ENCODE results near the gene LCE1D. TPM values are rescaled to one million over a fixed set of nuclear protein-coding genes. Genes with fewer than 3 reads are reported as not detected.

The LCE1D gene
- total RNA-seq, 1 donor from 2014 or later: not detected

- Mint-ChIP-seq H3K4me3 (ENCODE audit: unreplicated experiment) (no peak overlapping the region), H3K36me3 (ENCODE audit: low read depth, unreplicated experiment) (no peaks in the 10 kb centered on the region), H3K27ac (ENCODE audit: unreplicated experiment) (no peak overlapping the region), H3K9me3 (ENCODE audit: unreplicated experiment) (no peaks in the 10 kb centered on the region), H3K4me1 (ENCODE audit: unreplicated experiment) (peaks cover 3% of the 10 kb centered on the region), H3K27me3 (ENCODE audit: unreplicated experiment) (no peaks in the 10 kb centered on the region)
- DNase-seq (ENCODE audit: low spot score): no peak
- no peak for TF ChIP-seq CTCF (IDR thresholded peaks at IDR 0.05; ENCODE audit: unreplicated experiment)
These were observed 28.4 kb downstream of the LCE1D start for GRCh38 chr1:152824964-152825363.

- Mint-ChIP-seq H3K27me3 (ENCODE audit: unreplicated experiment) (no peaks in the 10 kb centered on the region), H3K9me3 (ENCODE audit: unreplicated experiment) (no peaks in the 10 kb centered on the region), H3K4me1 (ENCODE audit: unreplicated experiment) (peaks cover 3% of the 10 kb centered on the region), H3K4me3 (ENCODE audit: unreplicated experiment) (no peak within 1 kb of the TSS), H3K27ac (ENCODE audit: unreplicated experiment) (no peak within 1 kb of the TSS), H3K36me3 (ENCODE audit: low read depth, unreplicated experiment) (no peaks in the 10 kb centered on the region)
- DNase-seq (ENCODE audit: low spot score): no peak
- no peak for TF ChIP-seq CTCF (IDR thresholded peaks at IDR 0.05; ENCODE audit: unreplicated experiment)
These were observed 30.7 kb downstream of the LCE1D start, which contains the start of gene LCE1A for GRCh38 chr1:152827173-152827572. Gene LCE1A, plus strand, starts transcription at chr1:152827473. Its CDS starts 0 bp downstream, at chr1:152827473.

GRCh38 chr1:152836870-152837269 is 40.3 kb downstream of the LCE1D start:
- no peak for DNase-seq (ENCODE audit: low spot score)
- no peak overlapping the region for H3K4me3 Mint-ChIP-seq (ENCODE audit: unreplicated experiment)
- peaks cover 1% of the 10 kb centered on the region for H3K27me3 Mint-ChIP-seq (ENCODE audit: unreplicated experiment)
- no peak for TF ChIP-seq CTCF (IDR thresholded peaks at IDR 0.05; ENCODE audit: unreplicated experiment)
- H3K9me3 Mint-ChIP-seq (ENCODE audit: unreplicated experiment): no peaks in the 10 kb centered on the region
- no peak overlapping the region for H3K27ac Mint-ChIP-seq (ENCODE audit: unreplicated experiment)
- no peaks in the 10 kb centered on the region for H3K36me3 Mint-ChIP-seq (ENCODE audit: low read depth, unreplicated experiment)
- H3K4me1 Mint-ChIP-seq (ENCODE audit: unreplicated experiment): no peaks in the 10 kb centered on the region

GRCh38 chr1:152842556-152842955 is 46.0 kb downstream of the LCE1D start, which contains the start of gene LCE6A:
Gene LCE6A, plus strand, starts transcription at chr1:152842856. Its CDS starts 665 bp downstream, at chr1:152843521.
- Mint-ChIP-seq H3K27ac (ENCODE audit: unreplicated experiment) (no peak within 1 kb of the TSS), H3K4me1 (ENCODE audit: unreplicated experiment) (no peaks in the 10 kb centered on the region), H3K4me3 (ENCODE audit: unreplicated experiment) (no peak within 1 kb of the TSS), H3K27me3 (ENCODE audit: unreplicated experiment) (peaks cover 1% of the 10 kb centered on the region), H3K9me3 (ENCODE audit: unreplicated experiment) (no peaks in the 10 kb centered on the region), H3K36me3 (ENCODE audit: low read depth, unreplicated experiment) (no peaks in the 10 kb centered on the region)
- TF ChIP-seq CTCF (IDR thresholded peaks at IDR 0.05; ENCODE audit: unreplicated experiment): no peak
- no peak for DNase-seq (ENCODE audit: low spot score)

Other genes with a start within 250 kb of the LCE1D start
- not detected for gene LCE3E, start 229.9 kb upstream of the LCE1D start, total RNA-seq (ENCODE audit: unreplicated experiment)
- not detected for gene LCE3D, start 216.2 kb upstream of the LCE1D start, total RNA-seq (ENCODE audit: unreplicated experiment)
- gene LCE3C, start 196.5 kb upstream of the LCE1D start, total RNA-seq (ENCODE audit: unreplicated experiment): not detected
- gene LCE3B, start 182.9 kb upstream of the LCE1D start, total RNA-seq (ENCODE audit: unreplicated experiment): not detected
- not detected for gene LCE3A, start 173.6 kb upstream of the LCE1D start, total RNA-seq (ENCODE audit: unreplicated experiment)
- gene LCE2D, start 133.3 kb upstream of the LCE1D start, total RNA-seq (ENCODE audit: unreplicated experiment): not detected
- not detected for gene LCE2C, start 121.4 kb upstream of the LCE1D start, total RNA-seq (ENCODE audit: unreplicated experiment)
- not detected for gene LCE2B, start 110.6 kb upstream of the LCE1D start, total RNA-seq (ENCODE audit: unreplicated experiment)
- gene LCE2A, start 98.4 kb upstream of the LCE1D start, total RNA-seq (ENCODE audit: unreplicated experiment): not detected
- gene LCE4A, start 88.6 kb upstream of the LCE1D start, total RNA-seq (ENCODE audit: unreplicated experiment): not detected
- not detected for gene KPRP, start 38.7 kb upstream of the LCE1D start, total RNA-seq (ENCODE audit: unreplicated experiment)
- not detected for gene LCE1F, start 21.6 kb upstream of the LCE1D start, total RNA-seq (ENCODE audit: unreplicated experiment)
- not detected for gene LCE1E, start 10.5 kb upstream of the LCE1D start, total RNA-seq (ENCODE audit: unreplicated experiment)
- gene LCE1C, start 9.9 kb downstream of the LCE1D start, total RNA-seq (ENCODE audit: unreplicated experiment): not detected
- not detected for gene LCE1B, start 15.2 kb downstream of the LCE1D start, total RNA-seq (ENCODE audit: unreplicated experiment)
- gene LCE1A, start 30.8 kb downstream of the LCE1D start, total RNA-seq (ENCODE audit: unreplicated experiment): not detected
- gene LCE6A, start 46.1 kb downstream of the LCE1D start, total RNA-seq (ENCODE audit: unreplicated experiment): not detected
- gene LCE7A, start 63.3 kb downstream of the LCE1D start, total RNA-seq (ENCODE audit: unreplicated experiment): not detected
- gene SMCP, start 81.6 kb downstream of the LCE1D start, total RNA-seq (ENCODE audit: unreplicated experiment): not detected
- gene IVL, start 111.8 kb downstream of the LCE1D start, total RNA-seq (ENCODE audit: unreplicated experiment): not detected
- not detected for gene SPRR5, start 150.5 kb downstream of the LCE1D start, total RNA-seq (ENCODE audit: unreplicated experiment)
- not detected for gene SPRR4, start 173.9 kb downstream of the LCE1D start, total RNA-seq (ENCODE audit: unreplicated experiment)
- not detected for gene SPRR1A, start 187.4 kb downstream of the LCE1D start, total RNA-seq (ENCODE audit: unreplicated experiment)
- gene SPRR3, start 205.0 kb downstream of the LCE1D start, total RNA-seq (ENCODE audit: unreplicated experiment): not detected
- gene SPRR1B, start 234.5 kb downstream of the LCE1D start, total RNA-seq (ENCODE audit: unreplicated experiment): not detected
- gene SPRR2D, start 244.4 kb downstream of the LCE1D start, total RNA-seq (ENCODE audit: unreplicated experiment): not detected